Spleen (tissue), 11 donors: Measurements from ENCODE around the gene KRTAP10-3. TPM values are rescaled to one million over a fixed set of nuclear protein-coding genes. Genes with fewer than 3 reads are reported as not detected.

Experiments
- DNase-seq: peaks from one replicate; pipeline ENCODE4 v3.0.0-alpha.2; 2020
- H3K27ac ChIP-seq, 8 donors: fragments of 200-600 bp; sonication (generic) in 7 of 8; 1 replicate in 4 of 8; 2 replicates in 4 of 8; pipeline versions ENCODE4 v1.5.0 to v1.8.0; 2016 to 2021; ENCODE audit warnings: inconsistent platforms in 4 of 8, mild to moderate bottlenecking in 4 of 8, moderate library complexity in 1 of 8
- H3K27me3 ChIP-seq, 7 donors: fragments of 200-600 bp; sonication (generic) in 6 of 7; replicated peaks in 1 of 7; 1 replicate in 4 of 7; 2 replicates in 3 of 7; pipeline versions ENCODE4 v1.5.0 to v1.8.0; 2016 to 2021; ENCODE audit warnings: inconsistent platforms in 3 of 7, mild to moderate bottlenecking in 1 of 7
- H3K36me3 ChIP-seq, 6 donors: fragments of 200-600 bp; sonication (generic) in 5 of 6; 1 replicate in 4 of 6; 2 replicates in 2 of 6; pipeline versions ENCODE4 v1.5.0 to v1.8.0; 2016 to 2021; ENCODE audit warnings: inconsistent platforms in 2 of 6
- H3K4me1 ChIP-seq, 6 donors: fragments of 200-600 bp; sonication (generic) in 5 of 6; 1 replicate in 3 of 6; 2 replicates in 3 of 6; pipeline versions ENCODE4 v1.5.0 to v1.8.0; 2016 to 2021; ENCODE audit warnings: inconsistent platforms in 3 of 6
- H3K4me3 ChIP-seq, 8 donors: fragments of 200-600 bp; sonication (generic) in 7 of 8; 1 replicate in 4 of 8; 2 replicates in 4 of 8; pipeline versions ENCODE4 v1.5.0 to v1.8.0; 2016 to 2021; ENCODE audit warnings: inconsistent platforms in 4 of 8, mild to moderate bottlenecking in 4 of 8, moderate library complexity in 2 of 8
- H3K9me3 ChIP-seq, 8 donors: fragments of 200-600 bp; sonication (generic) in 7 of 8; 1 replicate in 4 of 8; 2 replicates in 4 of 8; pipeline versions ENCODE4 v1.5.0 to v1.8.0; 2016 to 2021; ENCODE audit warnings: inconsistent platforms in 4 of 8
- POLR2A ChIP-seq, 3 donors: fragments of 450-650 bp; IDR thresholded peaks; one replicate each; pipeline ENCODE4 v1.5.1; 2017; ENCODE audit warnings: antibody characterized with exemption in 3 of 3, mild to moderate bottlenecking in 1 of 3
- POLR2AphosphoS5 ChIP-seq, 3 donors: sonication (generic); formaldehyde crosslinking; IDR thresholded peaks; one replicate each; pipeline ENCODE4 v1.5.1; 2017; ENCODE audit warnings: antibody characterized with exemption in 3 of 3
- WGBS, 5 donors: extraction: QIAGEN DNeasy Blood & Tissue Kit in 3 of 5; methylation state at CpG; one replicate each; pipeline versions ENCODE4 v1.1.5 to v1.1.7; 2013 to 2018; 5-methylcytosine and 5-hydroxymethylcytosine counted together
- intact Hi-C: fragments of 100-400 bp; cut with DNase I; formaldehyde crosslinking; loops from one replicate; pipeline ENCODE4 v1.15.0; 2023; ENCODE audit warnings: low total_unique reads
- polyA plus RNA-seq, 3 donors: library from polyadenylated mRNA; stranded (reverse); fragments of 200-250 nt; gene quantifications; one replicate each; pipeline ENCODE4 v1.2.1, GENCODE V29; 2013
- total RNA-seq, 7 donors: library from RNA; depleted of rRNA in 3 of 7; stranded (reverse); fragments of >200 nt in 3 of 7; fragmentation: NEBNext Ultra II Directional in 4 of 7; extraction: Animal tissue kit (Norgen Biotek cat#: 25700) in 4 of 7; gene quantifications; one replicate each; pipeline versions ENCODE4 v1.1.0 to v1.2.1, GENCODE V29; 2016 to 2021
- TF ChIP-seq, protein P1 (sequence below), 11 experiments: fragments of 200-600 bp in 7 of 11; fragments of 450-650 bp in 4 of 11; sonication (generic) in 4 of 11; IDR thresholded peaks in 8 of 11; conservative IDR thresholded peaks in 3 of 11; 1 replicate in 7 of 11; 2 replicates in 4 of 11; pipeline versions ENCODE4 v1.4.0 to v1.8.0; 2016 to 2021; ENCODE audit warnings: antibody characterized with exemption in 11 of 11, inconsistent platforms in 4 of 11, mild to moderate bottlenecking in 1 of 11
- donor health status: healthy with polysubstance abuse.
- donor health status: DM: no; HTN: no; CAD: no; lungs with moderate emphysema.
- donor health status: DM: no; HTN: no; CAD: no.
- donor health status: Bipolar disorder and iron deficiency.
- donor health status: healthy.
- donor health status: DM: no; HTN: no; CAD: no.
- donor health status: DM: yes; HTN: yes; CAD: no.

The KRTAP10-3 gene
- total and polyA plus RNA-seq, 10 donors, result not detected

- intact Hi-C loops, result loop anchor here (5.0 kb wide), 2 partner anchors 232 to 282 kb away; no protein-coding TSS in a partner anchor
- no peaks in the 10 kb centered on the region for H3K36me3 ChIP-seq
- 8 to 22% (median 18%) methylated on average over 14 to 36 of the region's 36 CpGs for WGBS, 5 donors
- H3K27me3 ChIP-seq, result peaks cover 0 to 30% (median 0%) of the 10 kb centered on the region in 7 donors
- TF ChIP-seq, protein P1, sequence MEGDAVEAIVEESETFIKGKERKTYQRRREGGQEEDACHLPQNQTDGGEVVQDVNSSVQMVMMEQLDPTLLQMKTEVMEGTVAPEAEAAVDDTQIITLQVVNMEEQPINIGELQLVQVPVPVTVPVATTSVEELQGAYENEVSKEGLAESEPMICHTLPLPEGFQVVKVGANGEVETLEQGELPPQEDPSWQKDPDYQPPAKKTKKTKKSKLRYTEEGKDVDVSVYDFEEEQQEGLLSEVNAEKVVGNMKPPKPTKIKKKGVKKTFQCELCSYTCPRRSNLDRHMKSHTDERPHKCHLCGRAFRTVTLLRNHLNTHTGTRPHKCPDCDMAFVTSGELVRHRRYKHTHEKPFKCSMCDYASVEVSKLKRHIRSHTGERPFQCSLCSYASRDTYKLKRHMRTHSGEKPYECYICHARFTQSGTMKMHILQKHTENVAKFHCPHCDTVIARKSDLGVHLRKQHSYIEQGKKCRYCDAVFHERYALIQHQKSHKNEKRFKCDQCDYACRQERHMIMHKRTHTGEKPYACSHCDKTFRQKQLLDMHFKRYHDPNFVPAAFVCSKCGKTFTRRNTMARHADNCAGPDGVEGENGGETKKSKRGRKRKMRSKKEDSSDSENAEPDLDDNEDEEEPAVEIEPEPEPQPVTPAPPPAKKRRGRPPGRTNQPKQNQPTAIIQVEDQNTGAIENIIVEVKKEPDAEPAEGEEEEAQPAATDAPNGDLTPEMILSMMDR (IDR thresholded peaks at IDR 0.05 in 8 of 11, conservative IDR thresholded peaks at IDR 0.05 in 3 of 11), result peak; percentile 68 to 92 (median 85)
- TF ChIP-seq POLR2A (IDR thresholded peaks at IDR 0.05), result peak in 1 of 3 donors; percentile 6
- peak in 2 of 3 donors; percentile 50 to 69 for TF ChIP-seq POLR2AphosphoS5 (IDR thresholded peaks at IDR 0.05)
- no peaks in the 10 kb centered on the region for H3K9me3 ChIP-seq
- peak; percentile 94 for DNase-seq
- H3K4me3 ChIP-seq, result peak overlapping the region in 5 of 8 donors; percentile 16 to 62 (median 25)
- peak overlapping the region in 1 of 8 donors; percentile 33 for H3K27ac ChIP-seq
- peaks cover 0 to 29% (median 16%) of the 10 kb centered on the region in 6 donors for H3K4me1 ChIP-seq
These were observed 47.9 kb downstream of the KRTAP10-3 start for GRCh38 chr21:44510508-44511218.

DNA sequence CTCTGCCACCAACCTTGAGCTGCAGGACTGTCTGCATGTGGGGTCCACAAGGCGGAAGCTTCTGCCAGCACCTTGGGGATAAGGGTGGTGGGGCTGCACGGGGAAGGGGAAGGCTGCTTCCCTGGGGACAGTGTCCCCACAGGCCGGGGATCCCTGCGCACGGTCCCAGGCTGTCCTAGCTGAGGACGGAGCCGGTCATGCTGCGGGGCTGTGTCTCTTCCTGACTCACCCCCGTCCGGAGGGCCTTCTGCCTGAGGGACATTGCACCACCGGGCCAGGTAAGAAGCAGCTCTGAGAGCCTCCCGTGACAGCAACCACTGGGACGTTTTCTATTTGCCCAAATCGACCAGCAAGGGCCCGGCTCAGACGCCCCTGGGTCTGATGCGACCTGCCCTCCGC lies 48.5 kb downstream of the KRTAP10-3 start:
- H3K27me3 ChIP-seq, result peaks cover 0 to 30% (median 0%) of the 10 kb centered on the region in 7 donors
- H3K36me3 ChIP-seq, result no peaks in the 10 kb centered on the region
- WGBS, 5 donors, result 63 to 71% (median 67%) methylated on average over 15 to 18 of the region's 18 CpGs
- H3K4me3 ChIP-seq, result peak overlapping the region in 1 of 8 donors; percentile 62
- intact Hi-C loops, result loop anchor here (5.0 kb wide), 2 partner anchors 232 to 282 kb away; no protein-coding TSS in a partner anchor
- H3K9me3 ChIP-seq, result no peaks in the 10 kb centered on the region
- TF ChIP-seq POLR2AphosphoS5 (IDR thresholded peaks at IDR 0.05) (no peak), POLR2A (IDR thresholded peaks at IDR 0.05) (no peak)
- TF ChIP-seq, protein P1 (IDR thresholded peaks at IDR 0.05 in 8 of 11, conservative IDR thresholded peaks at IDR 0.05 in 3 of 11), result no peak
- H3K4me1 ChIP-seq, result peaks cover 0 to 29% (median 16%) of the 10 kb centered on the region in 6 donors
- H3K27ac ChIP-seq, result no peak overlapping the region
- no peak for DNase-seq

- Histone ChIP-seq H3K27ac (no peak overlapping the region), H3K36me3 (no peaks in the 10 kb centered on the region), H3K27me3 (peaks cover 0 to 30% (median 0%) of the 10 kb centered on the region in 7 donors), H3K9me3 (no peaks in the 10 kb centered on the region), H3K4me1 (peaks cover 0 to 33% (median 17%) of the 10 kb centered on the region in 6 donors), H3K4me3 (no peak overlapping the region)
- TF ChIP-seq POLR2AphosphoS5 (IDR thresholded peaks at IDR 0.05) (no peak), POLR2A (IDR thresholded peaks at IDR 0.05) (no peak)
- TF ChIP-seq, protein P1 (IDR thresholded peaks at IDR 0.05 in 8 of 11, conservative IDR thresholded peaks at IDR 0.05 in 3 of 11), result no peak
- intact Hi-C loops, result no loop called here
- no peak for DNase-seq
- WGBS, 5 donors, result 73 to 87% (median 80%) methylated on average over 11 to 12 of the region's 12 CpGs
These were observed 49.1 kb downstream of the KRTAP10-3 start for GRCh38 chr21:44509539-44509938.
